HepG2 (cell line): ENCODE data around the gene CLPTM1. TPM values are rescaled to one million over a fixed set of nuclear protein-coding genes. Genes with fewer than 3 reads are reported as not detected.

Source experiments
- DMTF1 ChIP-seq: sonication (generic); formaldehyde crosslinking; IDR thresholded peaks from 2 replicates; pipeline ENCODE4 v1.4.0; 2020; ENCODE audit warnings: mild to moderate bottlenecking, missing genetic modification reagents
- GFI1 ChIP-seq: sonication (generic); formaldehyde crosslinking; IDR thresholded peaks from 2 replicates; pipeline ENCODE4 v1.5.0; 2020; ENCODE audit warnings: missing genetic modification reagents, mild to moderate bottlenecking, borderline replicate concordance
- HBP1 ChIP-seq: IDR thresholded peaks from 2 replicates; pipeline ENCODE4 v1.6.1; 2016; ENCODE audit warnings: low read depth, control low read depth
- HOXA9 ChIP-seq: sonication (generic); formaldehyde crosslinking; IDR thresholded peaks from 2 replicates; pipeline ENCODE4 v1.8.1; 2022; ENCODE audit warnings: missing genetic modification reagents, mild to moderate bottlenecking, moderate library complexity, borderline replicate concordance
- MEIS1 ChIP-seq: sonication (generic); formaldehyde crosslinking; IDR thresholded peaks from 2 replicates; pipeline ENCODE4 v1.9.0; 2021; ENCODE audit warnings: mild to moderate bottlenecking, missing genetic modification reagents, moderate library complexity, borderline replicate concordance
- RBAK ChIP-seq: sonication (generic); formaldehyde crosslinking; IDR thresholded peaks from 2 replicates; pipeline ENCODE4 v1.5.1; 2020; ENCODE audit warnings: mild to moderate bottlenecking, missing genetic modification reagents
- REL ChIP-seq: sonication (generic); formaldehyde crosslinking; conservative IDR thresholded peaks from 2 replicates; pipeline ENCODE4 v1.8.0; 2022; ENCODE audit warnings: mild to moderate bottlenecking, missing genetic modification reagents, moderate library complexity
- SNAPC2 ChIP-seq: sonication (generic); formaldehyde crosslinking; IDR thresholded peaks from 2 replicates; pipeline ENCODE4 v1.8.1; 2022; ENCODE audit warnings: mild to moderate bottlenecking, missing genetic modification reagents
- SPEN ChIP-seq: sonication (generic); formaldehyde crosslinking; IDR thresholded peaks from 2 replicates; pipeline ENCODE4 v1.5.1; 2020; ENCODE audit warnings: low read depth, mild to moderate bottlenecking, missing genetic modification reagents
- THAP8 ChIP-seq: sonication (generic); formaldehyde crosslinking; IDR thresholded peaks from 2 replicates; pipeline ENCODE4 v1.5.1; 2020; ENCODE audit warnings: missing genetic modification reagents, mild to moderate bottlenecking, borderline replicate concordance
- USF2 ChIP-seq, 2 experiments: sonication (generic) in 1 of 2; formaldehyde crosslinking in 1 of 2; IDR thresholded peaks; 2 replicates each; pipeline versions ENCODE4 v1.5.1 to v1.6.1; 2011 to 2020; ENCODE audit warnings: borderline replicate concordance in 1 of 2, low read depth in 1 of 2, low read length in 1 of 2, mild to moderate bottlenecking in 1 of 2, missing genetic modification reagents in 1 of 2, moderate library complexity in 1 of 2
- ZNF225 ChIP-seq: sonication (generic); formaldehyde crosslinking; IDR thresholded peaks from 2 replicates; pipeline ENCODE4 v1.4.0; 2020; ENCODE audit warnings: mild to moderate bottlenecking, missing genetic modification reagents
- ZNF484 ChIP-seq: sonication (generic); formaldehyde crosslinking; IDR thresholded peaks from 2 replicates; pipeline ENCODE4 v1.5.1; 2020; ENCODE audit warnings: mild to moderate bottlenecking, low read depth, missing genetic modification reagents, borderline replicate concordance
- ZNF512 ChIP-seq: sonication (generic); formaldehyde crosslinking; IDR thresholded peaks from 2 replicates; pipeline ENCODE4 v1.4.0; 2020; ENCODE audit warnings: mild to moderate bottlenecking, missing genetic modification reagents
- ZNF589 ChIP-seq: sonication (generic); formaldehyde crosslinking; conservative IDR thresholded peaks from 2 replicates; pipeline ENCODE4 v1.8.0; 2022; ENCODE audit warnings: mild to moderate bottlenecking, moderate library complexity, missing genetic modification reagents
- ZNF678 ChIP-seq: sonication (generic); formaldehyde crosslinking; IDR thresholded peaks from 2 replicates; pipeline ENCODE4 v1.4.0; 2020; ENCODE audit warnings: mild to moderate bottlenecking, missing genetic modification reagents
- polyA plus RNA-seq, 8 experiments: library from polyadenylated mRNA; depleted of rRNA in 3 of 8; stranded (reverse) in 7 of 8; unstranded in 1 of 8; fragments of >200 nt; fragmentation: Illumina TruSeq in 4 of 8; extraction: Trizol in 4 of 8; gene quantifications; 2 replicates each; pipeline versions ENCODE4 v1.2.1 to v1.2.3, GENCODE V29; 2011 to 2016; ENCODE audit warnings: low read depth in 4 of 8, missing spikeins in 1 of 8, mixed read lengths in 1 of 8; ENCODE audit not compliant: insufficient read depth in 1 of 8
- total RNA-seq, 5 experiments: library from RNA; depleted of rRNA; stranded (reverse); fragments of >200 nt; fragmentation: Illumina TruSeq; extraction: Trizol; gene quantifications; 2 replicates each; pipeline ENCODE4 v1.2.3, GENCODE V29; 2016; ENCODE audit warnings: low read depth in 1 of 5

Gene CLPTM1
- total and polyA plus RNA-seq, 2 of the 13 experiments (the other 11 are each of a cell fraction or from before 2014, with no cell fraction given): 34.9 to 42.8 TPM

- TF ChIP-seq GFI1: peak; percentile 45; the same call in 1 of the 2 replicates
- no peak for TF ChIP-seq HOXA9 (CRISPR knock-in tag)
- no peak for TF ChIP-seq THAP8 (CRISPR knock-in tag)
- TF ChIP-seq SNAPC2 (CRISPR knock-in tag): 0 out of 2 replicates have a peak, but pooled peaks have one; percentile 68
- TF ChIP-seq ZNF589 (CRISPR knock-in tag): 0 out of 2 replicates have a peak, but pooled peaks have one; percentile 9
- no peak for TF ChIP-seq REL (CRISPR knock-in tag)
- no peak for TF ChIP-seq ZNF512 (CRISPR knock-in tag)
- no peak for TF ChIP-seq RBAK (CRISPR knock-in tag)
- TF ChIP-seq ZNF678 (CRISPR knock-in tag): peak; percentile 63; the same call in 1 of the 2 replicates
- TF ChIP-seq SPEN (CRISPR knock-in tag): peak; percentile 38; the same call in 1 of the 2 replicates
- TF ChIP-seq ZNF484 (CRISPR knock-in tag): 0 out of 2 replicates have a peak, but pooled peaks have one; percentile 47
- TF ChIP-seq ZNF225 (CRISPR knock-in tag): 0 out of 2 replicates have a peak, but pooled peaks have one; percentile 68
- no peak; the same call in 1 of the 2 replicates for TF ChIP-seq DMTF1 (CRISPR knock-in tag)
- TF ChIP-seq USF2 (IDR thresholded peaks at IDR 0.05; ENCODE audit: low read depth, low read length): no peak
- peak; percentile 65; the same call in 1 of the 2 replicates for TF ChIP-seq USF2 (CRISPR knock-in tag; IDR thresholded peaks at IDR 0.05; ENCODE audit: borderline replicate concordance)
- TF ChIP-seq HBP1 (CRISPR knock-in tag): no peak; the same call in 1 of the 2 replicates
- peak; percentile 82; the same call in 1 of the 2 replicates for TF ChIP-seq MEIS1 (CRISPR knock-in tag)
Observed at GRCh38 chr19:44905437-44906160, 49.6 kb upstream of the CLPTM1 start, which contains the start of gene APOE (continued).
